HT-29 (cell line): ENCODE data around the gene YTHDF1. TPM values are rescaled to one million over a fixed set of nuclear protein-coding genes. Genes with fewer than 3 reads are reported as not detected.
"Not testable (repeated sequence)": the region's sequence is repeated elsewhere in the genome, so short reads cannot be mapped to it uniquely, and the experiment has no call there.

ENCODE experiments used
- DNase-seq: peaks from one replicate; pipeline ENCODE4 v3.0.0-alpha.2; 2015; ENCODE audit warnings: low spot score
- small RNA-seq: library from RNA; depleted of rRNA; stranded (forward); fragments of <200 nt; gene quantifications from one replicate; pipeline ENCODE3, GENCODE V24; 2014
- total RNA-seq: library from RNA; depleted of rRNA; stranded (reverse); fragments of >200 nt; shearing (Covaris generic); gene quantifications from 2 replicates; pipeline ENCODE4 v1.2.3, GENCODE V29; 2014; rRNA removed

Gene YTHDF1
- total RNA-seq, 1 experiment from 2014 or later: 53.6 TPM

GRCh38 chr20:63158845-63159244, 57.1 kb downstream of the YTHDF1 start:
- no peak for DNase-seq

DNA sequence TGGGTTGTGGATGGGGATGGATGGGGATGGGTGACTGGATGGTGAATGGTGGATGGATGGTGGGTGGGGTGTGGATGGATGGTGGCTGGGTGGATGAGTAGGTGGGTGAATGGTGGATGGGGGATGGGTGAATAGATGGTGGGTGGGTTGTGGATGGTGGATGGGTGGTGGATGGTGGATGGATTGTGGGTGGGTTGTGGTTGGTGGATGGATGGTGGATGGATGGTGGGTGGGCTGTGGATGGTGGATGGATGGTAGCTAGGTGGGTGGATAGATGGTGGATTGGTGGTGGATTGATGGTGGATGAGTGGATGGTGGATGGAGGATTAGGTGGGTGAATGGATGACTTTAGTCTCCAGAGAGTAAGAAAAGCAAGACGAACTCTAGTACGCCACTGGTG, 57.6 kb downstream of the YTHDF1 start:
- DNase-seq: no peak

GRCh38 chr20:63157431-63157830, 58.5 kb downstream of the YTHDF1 start:
- not testable (repeated sequence) for DNase-seq

- DNase-seq: no peak
Observed at GRCh38 chr20:63156221-63156671, 59.7 kb downstream of the YTHDF1 start.

DNA sequence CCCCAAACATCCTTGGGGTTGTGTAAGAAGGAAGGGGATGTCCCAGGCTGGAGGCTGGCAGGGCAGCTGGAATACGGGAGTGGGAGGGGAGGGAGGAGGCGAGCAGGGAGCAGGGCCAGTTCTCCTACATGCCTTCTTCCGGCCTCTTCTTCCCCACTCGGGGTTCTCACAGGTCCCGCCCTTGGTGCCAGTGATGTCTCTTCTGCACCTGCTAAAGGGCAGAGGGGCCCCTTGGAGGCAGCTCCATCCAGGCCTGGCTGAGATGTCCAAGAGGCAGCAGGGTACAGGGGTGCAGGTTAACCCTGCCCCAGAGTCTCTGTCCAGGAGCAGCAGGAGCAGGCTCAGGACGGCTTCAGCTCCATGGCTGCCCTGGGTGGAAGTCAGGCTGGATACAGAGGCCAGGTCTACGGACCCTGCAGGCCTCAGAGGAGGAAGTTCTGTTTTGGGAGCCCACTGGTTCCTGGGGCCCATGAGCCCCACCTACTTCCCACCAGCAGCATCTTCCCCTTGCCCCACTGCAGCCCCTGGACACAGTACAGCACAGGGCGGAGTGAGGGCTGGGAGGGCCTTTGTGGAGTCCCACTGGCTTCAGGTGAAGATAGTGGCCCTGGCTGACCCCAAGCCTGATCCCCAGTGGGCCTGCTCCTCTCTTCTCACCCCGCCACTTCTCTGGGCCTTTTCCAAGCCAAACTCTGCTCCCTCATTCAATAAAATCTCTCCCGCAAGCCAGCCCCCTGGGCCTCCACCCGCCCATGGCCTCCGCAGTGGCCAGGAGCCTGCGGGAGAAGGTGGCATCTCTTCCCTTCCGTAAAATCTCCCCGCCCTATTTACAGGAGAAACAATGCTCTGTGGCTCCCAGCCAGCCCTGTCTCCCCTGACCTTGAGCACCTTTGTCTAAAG, 60.4 kb downstream of the YTHDF1 start:
- DNase-seq: no peak

DNA sequence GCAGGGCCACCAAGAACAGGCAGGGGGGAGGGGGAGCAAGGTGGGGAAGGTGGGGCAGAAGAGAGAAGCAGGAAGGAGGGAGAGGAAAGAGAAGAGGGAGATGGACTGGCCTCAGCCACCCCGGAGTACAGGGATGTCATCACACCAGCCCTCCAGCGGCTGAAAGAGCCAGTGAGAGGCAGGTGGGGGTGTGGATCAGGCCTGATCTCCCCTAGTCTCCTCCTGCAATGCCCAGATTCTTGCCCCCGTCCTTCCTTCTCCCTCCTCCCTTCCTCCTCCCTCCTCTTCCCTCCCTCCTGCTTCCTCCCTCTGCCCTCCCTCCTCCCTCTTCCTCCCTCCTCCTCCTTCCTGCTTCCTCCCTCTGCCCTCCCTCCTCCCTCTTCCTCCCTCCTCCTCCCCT, 61.5 kb downstream of the YTHDF1 start:
- no peak for DNase-seq

DNA sequence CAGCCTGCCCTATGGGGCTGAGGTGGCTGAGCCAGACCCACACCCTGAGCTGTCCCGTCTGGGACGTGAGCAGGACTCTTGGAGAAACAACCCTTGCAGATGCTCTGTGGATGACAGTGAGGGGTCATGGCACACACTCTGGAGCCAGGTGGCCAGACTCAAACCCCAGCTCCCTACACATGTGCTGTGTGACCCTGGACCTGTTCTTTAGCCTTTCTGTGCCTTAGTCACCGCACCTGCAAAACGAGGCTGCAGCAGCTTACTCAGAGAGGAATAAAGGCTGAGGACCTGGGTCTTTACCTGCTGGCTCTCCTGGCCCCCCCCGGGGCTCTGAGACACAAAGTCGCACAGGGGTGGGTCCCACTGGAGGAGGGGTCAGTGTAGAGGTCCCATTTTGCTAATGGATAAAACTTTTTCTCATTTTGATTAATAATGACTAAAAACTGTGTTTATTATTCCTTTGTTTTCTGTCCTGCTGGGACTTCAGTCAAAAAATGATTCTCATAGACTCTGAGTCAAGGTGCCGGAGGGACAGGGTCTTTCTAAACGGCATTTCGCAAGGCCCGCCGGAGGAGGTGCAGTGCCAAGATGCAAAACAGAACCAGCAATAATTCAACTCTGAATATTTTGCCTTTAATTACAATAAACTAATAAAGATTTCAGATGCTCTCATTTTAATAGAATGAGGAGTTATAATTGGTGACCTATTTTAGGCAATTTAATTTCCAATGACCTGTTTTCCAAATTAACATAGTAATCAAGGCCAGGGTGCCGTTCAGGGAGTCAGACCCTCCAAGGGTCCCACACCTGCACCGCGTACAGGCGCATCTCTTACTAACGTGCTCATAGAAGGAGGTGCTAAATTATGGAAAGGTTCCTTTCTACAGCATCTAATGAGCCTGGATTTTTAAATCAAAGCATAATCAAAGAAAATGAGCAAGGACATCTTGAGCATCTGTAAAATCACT, 62.4 kb downstream of the YTHDF1 start:
- DNase-seq: no peak

GRCh38 chr20:63152322-63153253, 63.3 kb downstream of the YTHDF1 start:
- DNase-seq: no peak

GRCh38 chr20:63151554-63152321, 64.2 kb downstream of the YTHDF1 start:
- DNase-seq: no peak

GRCh38 chr20:63150911-63151531, 64.9 kb downstream of the YTHDF1 start:
- DNase-seq: no peak

GRCh38 chr20:63150391-63150898, 65.5 kb downstream of the YTHDF1 start:
- DNase-seq: no peak

DNA sequence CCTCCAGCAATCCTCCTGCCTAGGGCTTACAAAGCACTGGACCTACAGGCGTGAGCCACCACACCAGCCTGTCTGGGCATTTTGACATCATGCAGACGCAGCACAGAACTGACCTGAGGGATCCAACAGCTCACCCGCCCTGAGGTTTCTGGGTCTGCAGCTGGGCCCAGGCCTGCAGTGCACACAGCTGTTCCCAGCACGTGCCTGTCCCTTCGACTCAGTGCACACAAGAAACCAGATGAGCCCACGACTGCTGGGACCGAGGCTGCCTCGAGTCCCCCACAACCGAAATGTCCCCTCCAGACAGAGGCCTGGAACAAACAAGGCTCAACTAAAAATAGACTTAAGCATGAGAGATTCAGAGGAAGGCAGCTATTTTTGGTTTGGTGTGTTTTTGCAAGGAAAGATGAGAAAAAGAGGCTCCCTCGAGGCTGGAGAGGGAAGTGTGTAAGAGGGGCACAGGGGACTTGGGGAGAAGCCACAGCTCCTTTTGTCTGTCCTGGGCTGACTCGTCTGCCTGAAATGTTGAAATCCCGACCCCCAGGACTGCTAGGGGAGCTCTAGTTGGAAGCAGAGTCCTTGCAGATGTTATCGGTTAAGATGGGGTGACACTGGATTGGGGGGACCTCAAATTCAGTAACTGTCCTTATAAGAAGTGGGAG, 66.3 kb downstream of the YTHDF1 start:
- DNase-seq: no peak

GRCh38 chr20:63148696-63149095, 67.2 kb downstream of the YTHDF1 start:
- no peak for DNase-seq

DNA sequence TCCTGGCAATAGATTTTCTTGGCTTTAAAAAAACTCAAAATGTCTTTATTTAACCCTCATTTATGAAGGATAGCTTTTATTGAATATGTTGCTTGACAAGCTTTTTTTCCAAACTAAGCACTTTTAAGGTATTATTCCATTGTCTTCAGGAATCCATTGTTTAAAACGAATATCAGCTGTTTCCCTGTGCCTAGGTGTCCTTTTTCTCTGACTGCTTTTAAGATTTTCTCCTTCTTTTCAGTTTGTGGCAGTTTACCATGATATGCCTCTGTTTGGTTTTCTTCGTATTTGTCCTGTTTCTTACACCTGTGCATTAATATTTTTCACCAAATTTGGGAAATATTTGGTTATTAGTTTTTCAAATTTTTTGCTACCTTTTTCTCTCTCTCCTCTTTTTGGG, 68.4 kb downstream of the YTHDF1 start:
- no peak for DNase-seq

Small RNA genes lying within 50 kb of the gene (small RNA-seq; reads per million reads assigned to genes)
- gene MIR124-3 (not detected), gene MIR3196 (not detected)

Other genes with a start within 250 kb of the YTHDF1 start
- gene BHLHE23, start 209.2 kb downstream of the YTHDF1 start, total RNA-seq: not detected in 2 replicates
- gene BIRC7, start 19.8 kb upstream of the YTHDF1 start, total RNA-seq: 1.3 and 2.7 TPM in 2 replicates
- gene NKAIN4, start 38.3 kb upstream of the YTHDF1 start, total RNA-seq: not detected in 2 replicates
- 142 and 150 TPM in 2 replicates for gene ARFGAP1, start 56.7 kb upstream of the YTHDF1 start, total RNA-seq
- 0.08 and 0.33 TPM in 2 replicates for gene COL20A1, start 77.1 kb upstream of the YTHDF1 start, total RNA-seq
- gene CHRNA4, start 145.2 kb upstream of the YTHDF1 start, total RNA-seq: not detected in 2 replicates